Vagina (tissue), 2 donors: ENCODE data around the gene NOTO. TPM values are rescaled to one million over a fixed set of nuclear protein-coding genes. Genes with fewer than 3 reads are reported as not detected.

ENCODE experiments used
- DNase-seq, 2 donors: peaks; one replicate each; pipeline ENCODE4 v3.0.0-alpha.2; 2017; ENCODE audit errors: extremely low spot score in 2 of 2
- H3K27ac ChIP-seq: fragments of 200-600 bp; sonication (generic); one replicate; pipeline ENCODE4 v1.5.1; 2019
- H3K27me3 ChIP-seq: fragments of 200-600 bp; sonication (generic); one replicate; pipeline ENCODE4 v1.5.1; 2019
- H3K36me3 ChIP-seq, 2 donors: fragments of 200-600 bp; sonication (generic); one replicate each; pipeline ENCODE4 v1.5.1; 2017 to 2019
- H3K4me1 ChIP-seq: fragments of 200-600 bp; sonication (generic); one replicate; pipeline ENCODE4 v1.5.1; 2019
- H3K4me3 ChIP-seq, 2 donors: fragments of 200-600 bp; sonication (generic); 1 replicate in 1 of 2; 2 replicates in 1 of 2; pipeline ENCODE4 v1.5.1; 2016 to 2019
- H3K9me3 ChIP-seq: fragments of 200-600 bp; sonication (generic); one replicate; pipeline ENCODE4 v1.5.1; 2019
- CTCF ChIP-seq, 3 experiments: fragments of 450-650 bp in 2 of 3; fragments of 200-600 bp in 1 of 3; sonication (generic) in 1 of 3; IDR thresholded peaks; one replicate each; pipeline ENCODE4 v1.5.1; 2017 to 2019; ENCODE audit warnings: antibody characterized with exemption in 3 of 3, mild to moderate bottlenecking in 2 of 3, moderate library complexity in 2 of 3
- POLR2A ChIP-seq, 2 donors: fragments of 450-650 bp; IDR thresholded peaks; one replicate each; pipeline ENCODE4 v1.6.1; 2017; ENCODE audit warnings: antibody characterized with exemption in 2 of 2, mild to moderate bottlenecking in 2 of 2, moderate library complexity in 2 of 2
- POLR2AphosphoS5 ChIP-seq, 2 donors: sonication (generic); formaldehyde crosslinking; IDR thresholded peaks; one replicate each; pipeline ENCODE4 v1.9.0; 2017; ENCODE audit warnings: antibody characterized with exemption in 2 of 2, mild to moderate bottlenecking in 2 of 2, low read depth in 1 of 2; ENCODE audit not compliant: insufficient read depth in 1 of 2
- intact Hi-C: fragments of 100-400 bp; cut with DNase I; formaldehyde crosslinking; loops from one replicate; pipeline ENCODE4 v1.15.1; 2023
- total RNA-seq: library from RNA; depleted of rRNA; stranded (reverse); fragments of >200 nt; gene quantifications from one replicate; pipeline ENCODE4 v1.2.3, GENCODE V29; 2016

The NOTO gene
- total RNA-seq, 1 donor from 2014 or later = not detected

GRCh38 chr2:73253901-73254300 is 51.5 kb downstream of the NOTO start:
- intact Hi-C loops = no loop called here
- Histone ChIP-seq H3K27me3 (no peaks in the 10 kb centered on the region), H3K4me3 (no peak overlapping the region), H3K27ac (no peak overlapping the region), H3K36me3 (peaks cover 0 to 50% of the 10 kb centered on the region in 2 donors), H3K4me1 (no peaks in the 10 kb centered on the region), H3K9me3 (no peaks in the 10 kb centered on the region)
- no peak for DNase-seq
- no peak for TF ChIP-seq CTCF (IDR thresholded peaks at IDR 0.05)
- TF ChIP-seq POLR2AphosphoS5 (IDR thresholded peaks at IDR 0.05; ENCODE audit: insufficient read depth in 1 of 2, low read depth in 1 of 2) = no peak
- no peak for TF ChIP-seq POLR2A (IDR thresholded peaks at IDR 0.05)

DNA sequence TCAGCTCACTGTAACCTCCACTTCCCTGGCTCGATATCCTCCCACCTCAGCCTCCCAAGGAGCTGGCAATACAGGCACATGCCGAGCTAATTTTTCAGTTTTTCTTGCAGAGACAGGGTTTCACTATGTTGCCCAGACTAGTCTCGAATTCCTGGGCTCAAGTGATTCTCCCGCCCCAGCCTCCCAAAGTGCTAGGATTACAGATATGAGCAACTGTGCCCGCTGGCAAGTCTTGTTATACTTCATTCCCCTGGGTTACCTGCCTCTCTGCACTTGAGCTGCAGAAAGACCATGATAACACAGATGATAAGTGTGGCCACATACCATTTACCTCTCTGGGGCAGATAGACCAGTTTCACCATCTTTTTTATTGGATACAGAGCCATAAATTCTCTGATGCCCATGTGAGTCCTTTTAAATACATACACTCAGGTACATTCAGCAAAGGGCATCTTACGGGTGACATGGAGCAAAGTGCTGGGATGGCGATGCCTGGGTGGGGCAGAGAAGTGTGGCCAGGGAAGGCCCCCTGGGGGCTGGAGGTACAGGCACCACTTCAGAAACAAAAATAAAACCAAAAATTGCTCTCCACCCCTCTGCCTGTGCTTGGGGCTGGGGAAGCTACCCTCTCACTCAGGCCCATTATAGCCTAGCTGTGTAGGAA is 52.1 kb downstream of the NOTO start:
- H3K27me3 ChIP-seq = no peaks in the 10 kb centered on the region
- DNase-seq = no peak
- H3K36me3 ChIP-seq = peaks cover 0 to 44% of the 10 kb centered on the region in 2 donors
- TF ChIP-seq POLR2A (IDR thresholded peaks at IDR 0.05) (no peak), POLR2AphosphoS5 (IDR thresholded peaks at IDR 0.05; ENCODE audit: insufficient read depth in 1 of 2, low read depth in 1 of 2) (no peak), CTCF (IDR thresholded peaks at IDR 0.05) (no peak)
- no peak overlapping the region for H3K27ac ChIP-seq
- no peak overlapping the region for H3K4me3 ChIP-seq
- intact Hi-C loops = no loop called here
- no peaks in the 10 kb centered on the region for H3K9me3 ChIP-seq
- no peaks in the 10 kb centered on the region for H3K4me1 ChIP-seq

DNA sequence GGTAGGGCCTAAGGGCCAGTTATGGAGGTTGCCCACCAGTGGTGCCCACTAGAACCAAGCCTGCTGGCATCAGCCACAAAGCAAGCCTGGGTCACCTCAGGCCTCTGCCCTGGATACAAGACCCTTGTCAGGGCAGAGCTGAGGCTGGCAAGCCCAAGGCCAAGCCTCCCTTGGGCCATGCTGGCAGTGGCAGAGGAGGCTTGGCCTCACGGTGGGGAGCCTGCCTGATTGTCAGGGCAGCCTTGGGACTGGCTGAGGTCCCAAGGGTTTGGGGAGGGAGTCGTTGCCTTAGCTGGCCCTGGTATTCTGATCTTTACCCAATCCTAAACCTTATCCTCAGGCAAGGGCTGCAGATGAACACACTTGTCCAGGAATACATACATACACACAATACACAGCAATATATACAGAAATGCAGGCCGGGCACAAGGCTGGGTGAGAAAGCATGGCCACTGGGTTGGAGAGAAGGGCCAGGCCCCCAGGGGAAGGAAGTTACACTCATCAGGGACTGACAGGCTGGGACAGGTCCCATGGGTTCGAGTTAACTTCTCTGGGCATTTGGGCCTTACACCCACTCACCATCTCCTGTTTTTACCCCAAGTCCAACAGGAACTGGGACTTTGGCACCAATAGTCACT is 52.8 kb downstream of the NOTO start:
- DNase-seq = no peak
- intact Hi-C loops = no loop called here
- no peak overlapping the region for H3K27ac ChIP-seq
- peaks cover 0 to 38% of the 10 kb centered on the region in 2 donors for H3K36me3 ChIP-seq
- no peak overlapping the region for H3K4me3 ChIP-seq
- H3K4me1 ChIP-seq = no peaks in the 10 kb centered on the region
- H3K27me3 ChIP-seq = no peaks in the 10 kb centered on the region
- no peaks in the 10 kb centered on the region for H3K9me3 ChIP-seq
- TF ChIP-seq POLR2AphosphoS5 (IDR thresholded peaks at IDR 0.05; ENCODE audit: insufficient read depth in 1 of 2, low read depth in 1 of 2) (no peak), CTCF (IDR thresholded peaks at IDR 0.05) (no peak), POLR2A (IDR thresholded peaks at IDR 0.05) (no peak)

GRCh38 chr2:73255907-73256617 is 53.7 kb downstream of the NOTO start:
- H3K27ac ChIP-seq = no peak overlapping the region
- DNase-seq = no peak
- peaks cover 0 to 28% of the 10 kb centered on the region in 2 donors for H3K36me3 ChIP-seq
- H3K4me1 ChIP-seq = no peaks in the 10 kb centered on the region
- intact Hi-C loops = no loop called here
- no peaks in the 10 kb centered on the region for H3K27me3 ChIP-seq
- no peaks in the 10 kb centered on the region for H3K9me3 ChIP-seq
- H3K4me3 ChIP-seq = no peak overlapping the region
- TF ChIP-seq POLR2A (IDR thresholded peaks at IDR 0.05) (no peak), CTCF (IDR thresholded peaks at IDR 0.05) (no peak), POLR2AphosphoS5 (IDR thresholded peaks at IDR 0.05; ENCODE audit: insufficient read depth in 1 of 2, low read depth in 1 of 2) (no peak)

DNA sequence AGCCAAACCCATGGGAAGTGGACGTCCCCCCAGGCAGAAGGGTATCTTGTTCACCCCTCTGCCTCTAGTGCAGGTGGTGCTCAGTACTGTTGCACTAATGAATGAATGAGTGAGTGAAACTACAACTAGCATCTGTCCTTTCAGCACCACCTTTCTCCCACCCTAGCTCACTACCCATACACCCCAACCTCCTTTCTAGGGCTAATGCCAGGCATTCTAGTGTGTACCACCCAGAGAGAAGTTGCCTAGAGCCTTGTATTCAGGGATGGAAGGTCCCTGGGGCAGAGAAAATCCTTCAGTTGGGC is 54.2 kb downstream of the NOTO start:
- H3K4me1 ChIP-seq = no peaks in the 10 kb centered on the region

More for the DNA sequence above, 54.2 kb downstream of the NOTO start:
- no peaks in the 10 kb centered on the region for H3K9me3 ChIP-seq
- no peak overlapping the region for H3K4me3 ChIP-seq
- intact Hi-C loops = no loop called here
- no peaks in the 10 kb centered on the region for H3K27me3 ChIP-seq
- peaks cover 0 to 23% of the 10 kb centered on the region in 2 donors for H3K36me3 ChIP-seq
- TF ChIP-seq CTCF (IDR thresholded peaks at IDR 0.05) (no peak), POLR2A (IDR thresholded peaks at IDR 0.05) (no peak), POLR2AphosphoS5 (IDR thresholded peaks at IDR 0.05; ENCODE audit: insufficient read depth in 1 of 2, low read depth in 1 of 2) (no peak)
- DNase-seq = no peak
- H3K27ac ChIP-seq = no peak overlapping the region
